Osteocyte (in vitro differentiated cells): Measurements from ENCODE around the gene MRPL28. TPM values are rescaled to one million over a fixed set of nuclear protein-coding genes. Genes with fewer than 3 reads are reported as not detected.

Experiments
- DNase-seq: peaks from one replicate; pipeline ENCODE4 v3.0.0; 2021; ENCODE audit warnings: mixed read lengths; ENCODE audit not compliant: unreplicated experiment; ENCODE audit errors: extremely low spot score
- H3K27ac Mint-ChIP-seq: one replicate; pipeline ENCODE4 v1.8.0; 2021; ENCODE audit warnings: mild to moderate bottlenecking, mixed read lengths; ENCODE audit not compliant: unreplicated experiment
- H3K27me3 Mint-ChIP-seq: one replicate; pipeline ENCODE4 v1.8.0; 2021; ENCODE audit warnings: mixed read lengths; ENCODE audit not compliant: unreplicated experiment
- H3K36me3 Mint-ChIP-seq: one replicate; pipeline ENCODE4 v1.8.0; 2021; ENCODE audit warnings: mixed read lengths; ENCODE audit not compliant: unreplicated experiment
- H3K4me1 Mint-ChIP-seq: one replicate; pipeline ENCODE4 v1.8.0; 2021; ENCODE audit warnings: mixed read lengths; ENCODE audit not compliant: unreplicated experiment
- H3K4me3 Mint-ChIP-seq: one replicate; pipeline ENCODE4 v1.8.0; 2021; ENCODE audit warnings: mild to moderate bottlenecking, moderate library complexity, mixed read lengths; ENCODE audit not compliant: unreplicated experiment
- H3K9me3 Mint-ChIP-seq: one replicate; pipeline ENCODE4 v1.8.0; 2021; ENCODE audit warnings: mixed read lengths; ENCODE audit not compliant: unreplicated experiment
- CTCF ChIP-seq: fragments of 200-600 bp; sonication (generic); IDR thresholded peaks from 2 replicates; pipeline ENCODE4 v1.5.0; 2021; ENCODE audit warnings: antibody characterized with exemption, mild to moderate bottlenecking, moderate library complexity
- total RNA-seq: library from RNA; stranded (reverse); gene quantifications from 2 replicates; pipeline ENCODE4 v1.2.1, GENCODE V29; 2021

MRPL28 gene
- total RNA-seq, 1 donor from 2014 or later, result 71.7 TPM

DNA sequence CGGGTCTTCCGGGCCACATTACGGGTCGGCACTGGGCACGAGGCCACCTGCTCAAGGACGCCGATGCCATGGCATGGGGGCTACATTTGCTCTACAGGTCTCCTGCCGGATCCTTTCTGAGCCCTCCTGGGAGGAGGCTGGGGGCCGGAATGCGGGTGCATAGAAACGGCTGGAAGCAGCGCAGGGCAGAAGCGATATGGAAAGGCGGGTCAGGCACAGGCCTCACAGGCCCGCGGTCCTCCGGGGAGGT, 46.2 kb downstream of the MRPL28 start:
- no peak for TF ChIP-seq CTCF
- peaks cover 4% of the 10 kb centered on the region for H3K4me1 Mint-ChIP-seq
- no peaks in the 10 kb centered on the region for H3K9me3 Mint-ChIP-seq
- H3K36me3 Mint-ChIP-seq, result no peaks in the 10 kb centered on the region
- H3K27me3 Mint-ChIP-seq, result no peaks in the 10 kb centered on the region
- no peak overlapping the region for H3K27ac Mint-ChIP-seq
- no peak for DNase-seq
- H3K4me3 Mint-ChIP-seq, result no peak overlapping the region

- DNase-seq, result no peak
- no peaks in the 10 kb centered on the region for H3K36me3 Mint-ChIP-seq
- no peaks in the 10 kb centered on the region for H3K27me3 Mint-ChIP-seq
- no peak overlapping the region for H3K27ac Mint-ChIP-seq
- peaks cover 4% of the 10 kb centered on the region for H3K4me1 Mint-ChIP-seq
- H3K9me3 Mint-ChIP-seq, result no peaks in the 10 kb centered on the region
- no peak for TF ChIP-seq CTCF
- no peak overlapping the region for H3K4me3 Mint-ChIP-seq
Measured at GRCh38 chr16:322476-323143, 47.7 kb downstream of the MRPL28 start.

DNA sequence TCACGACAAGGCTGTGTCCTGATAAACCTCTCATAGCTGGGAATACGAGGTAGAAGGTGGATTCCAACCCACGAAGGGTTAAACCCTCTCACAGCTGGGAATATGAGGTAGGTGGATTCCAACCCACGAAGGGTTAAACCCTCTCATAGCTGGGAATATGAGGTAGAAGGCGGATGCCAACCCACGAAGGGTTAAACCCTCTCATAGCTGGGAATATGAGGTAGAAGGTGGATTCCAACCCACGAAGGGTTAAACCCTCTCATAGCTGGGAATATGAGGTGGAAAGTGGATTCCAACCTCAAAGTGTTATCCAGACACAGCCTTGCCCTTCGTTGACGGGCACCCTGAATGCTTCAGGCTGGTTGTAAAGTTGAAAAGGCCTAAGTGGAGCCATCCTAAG, 48.8 kb downstream of the MRPL28 start:
- H3K27me3 Mint-ChIP-seq, result no peaks in the 10 kb centered on the region
- no peak for DNase-seq
- no peak overlapping the region for H3K27ac Mint-ChIP-seq
- no peaks in the 10 kb centered on the region for H3K9me3 Mint-ChIP-seq
- H3K4me3 Mint-ChIP-seq, result no peak overlapping the region
- peaks cover 1% of the 10 kb centered on the region for H3K4me1 Mint-ChIP-seq
- H3K36me3 Mint-ChIP-seq, result no peaks in the 10 kb centered on the region
- TF ChIP-seq CTCF, result no peak

DNA sequence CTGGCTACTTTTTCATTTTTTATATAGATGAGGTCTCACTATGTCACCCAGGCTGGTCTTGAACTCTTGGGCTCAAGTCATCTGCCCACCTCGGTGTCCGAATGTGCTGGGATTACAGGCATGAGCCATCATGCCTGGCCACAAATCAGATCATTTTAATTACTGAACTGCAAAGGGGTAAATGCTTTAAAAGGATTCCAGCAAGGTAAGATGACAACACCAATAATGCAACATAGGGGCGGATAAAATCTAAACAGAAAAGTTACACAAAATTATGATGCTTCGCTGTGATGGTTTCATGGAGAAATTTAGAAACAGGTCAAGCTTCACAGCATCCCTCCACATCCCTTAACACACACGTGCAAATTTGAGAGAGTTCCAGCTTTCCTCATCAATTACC, 50.1 kb downstream of the MRPL28 start:
- Mint-ChIP-seq H3K36me3 (no peaks in the 10 kb centered on the region), H3K4me1 (peaks cover 1% of the 10 kb centered on the region), H3K4me3 (no peak overlapping the region), H3K27me3 (no peaks in the 10 kb centered on the region), H3K27ac (no peak overlapping the region), H3K9me3 (no peaks in the 10 kb centered on the region)
- no peak for TF ChIP-seq CTCF
- DNase-seq, result no peak

- TF ChIP-seq CTCF, result no peak
- DNase-seq, result no peak
- Mint-ChIP-seq H3K9me3 (no peaks in the 10 kb centered on the region), H3K27ac (no peak overlapping the region), H3K27me3 (no peaks in the 10 kb centered on the region), H3K4me3 (no peak overlapping the region), H3K36me3 (peaks cover 3% of the 10 kb centered on the region), H3K4me1 (peaks cover 1% of the 10 kb centered on the region)
Measured at GRCh38 chr16:318628-319027, 51.7 kb downstream of the MRPL28 start.
